DMS79 (cell line): Measurements from ENCODE around the gene ZNF75A.
"Not testable (repeated sequence)": the region's sequence is repeated elsewhere in the genome, so short reads cannot be mapped to it uniquely, and the experiment has no call there.

Experiments used
- DNase-seq: peaks from one replicate; lab custom pipeline; 2025; lab: John Stamatoyannopoulos, UW

Gene ZNF75A

DNA sequence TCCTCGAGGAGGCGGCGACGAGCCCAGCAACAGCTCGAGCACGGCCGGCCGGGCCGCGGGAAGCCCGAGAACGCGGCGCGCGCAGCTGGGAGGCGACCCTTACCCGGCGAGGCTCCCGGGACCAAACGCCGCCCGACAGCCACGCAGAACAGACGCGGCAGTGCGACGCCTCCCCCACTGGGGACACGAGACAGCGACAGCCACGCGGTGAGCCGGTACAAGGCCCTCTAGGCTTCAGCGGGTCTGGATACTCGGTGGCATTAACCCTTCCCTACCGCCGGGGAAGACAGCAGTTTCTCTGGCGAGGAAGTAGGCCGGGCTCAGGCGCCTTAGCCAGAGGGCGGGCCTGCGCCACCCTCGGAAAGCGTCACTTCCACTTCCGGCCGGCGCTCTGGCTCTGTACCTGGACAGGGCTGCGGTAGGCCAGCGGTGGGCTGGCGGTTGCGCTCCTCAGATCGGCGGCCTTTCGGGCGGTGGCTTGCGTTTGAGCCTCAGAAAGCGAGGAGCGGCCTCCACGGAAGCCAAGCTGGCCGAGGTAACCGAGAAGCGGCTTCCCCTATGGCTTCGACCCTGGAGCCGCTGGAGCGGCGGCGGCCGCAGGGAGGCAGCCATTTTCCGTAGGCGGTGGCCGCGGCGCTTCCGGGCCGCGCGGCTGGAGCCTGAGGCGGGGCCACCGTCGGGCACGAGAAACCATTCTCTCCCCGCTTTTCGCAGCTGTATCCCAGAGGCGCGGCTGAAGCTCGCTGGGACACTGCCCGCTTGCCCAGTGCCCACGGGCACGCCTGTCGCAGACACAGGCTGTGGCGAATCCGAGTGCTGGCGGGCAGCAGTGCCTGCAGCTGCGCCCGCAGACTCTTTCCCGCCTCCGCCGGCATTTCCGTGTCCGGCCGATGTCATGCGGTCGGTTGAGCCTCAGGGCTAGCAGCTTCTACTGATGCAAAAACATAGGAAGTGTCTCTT, at the start of gene ZNF75A, which contains the start of gene TIGD7:
Gene ZNF75A, plus strand, starts transcription at position 389 of the 960 bp plus-strand sequence. CDS start 2,932 bp downstream, outside the sequence.
Gene TIGD7, minus strand, starts transcription at position 322 of the 960 bp plus-strand sequence. CDS start 4,816 bp downstream, outside the sequence.
- DNase-seq: peak; percentile 75

DNA sequence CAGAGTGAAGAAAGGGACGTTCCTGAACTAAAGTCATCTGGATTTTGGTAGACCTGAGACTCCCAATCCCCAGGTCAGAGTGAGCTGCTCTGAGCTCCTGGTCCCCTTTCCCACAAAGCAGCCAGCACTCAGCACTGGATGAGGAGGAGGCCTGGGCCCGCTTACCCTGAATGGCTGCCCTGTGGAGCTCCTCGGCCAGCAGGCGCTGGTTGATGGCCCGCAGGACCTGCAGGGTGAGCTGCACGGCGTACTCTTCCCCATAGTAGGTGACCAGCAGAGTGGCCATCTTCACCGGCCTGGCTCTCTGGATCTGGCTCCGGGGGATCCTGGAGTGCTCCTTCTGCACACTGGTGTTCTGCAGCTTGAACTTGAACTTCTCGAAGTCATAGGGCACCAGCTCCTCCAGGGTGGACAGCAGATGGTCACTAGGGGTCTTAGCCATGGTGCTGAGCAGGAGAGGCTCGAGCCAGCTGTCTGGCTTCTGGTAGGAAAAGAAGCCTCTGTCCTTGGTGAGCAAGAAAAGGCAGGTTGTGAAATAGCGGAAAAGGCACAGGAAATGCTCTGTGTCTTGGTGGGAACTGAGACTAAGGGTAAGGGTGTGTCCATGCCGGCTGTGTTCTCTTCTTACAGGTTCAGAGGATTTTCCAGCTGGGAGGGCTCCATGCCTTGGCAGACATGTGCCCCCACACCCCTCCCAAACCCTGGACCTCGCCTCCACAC, 49.0 kb upstream of the ZNF75A start, which contains the start of gene MEFV:
Gene MEFV, minus strand, starts transcription at position 488 of the 720 bp plus-strand sequence. Its CDS starts 46 bp downstream, at position 442.
- DNase-seq: no peak

DNA sequence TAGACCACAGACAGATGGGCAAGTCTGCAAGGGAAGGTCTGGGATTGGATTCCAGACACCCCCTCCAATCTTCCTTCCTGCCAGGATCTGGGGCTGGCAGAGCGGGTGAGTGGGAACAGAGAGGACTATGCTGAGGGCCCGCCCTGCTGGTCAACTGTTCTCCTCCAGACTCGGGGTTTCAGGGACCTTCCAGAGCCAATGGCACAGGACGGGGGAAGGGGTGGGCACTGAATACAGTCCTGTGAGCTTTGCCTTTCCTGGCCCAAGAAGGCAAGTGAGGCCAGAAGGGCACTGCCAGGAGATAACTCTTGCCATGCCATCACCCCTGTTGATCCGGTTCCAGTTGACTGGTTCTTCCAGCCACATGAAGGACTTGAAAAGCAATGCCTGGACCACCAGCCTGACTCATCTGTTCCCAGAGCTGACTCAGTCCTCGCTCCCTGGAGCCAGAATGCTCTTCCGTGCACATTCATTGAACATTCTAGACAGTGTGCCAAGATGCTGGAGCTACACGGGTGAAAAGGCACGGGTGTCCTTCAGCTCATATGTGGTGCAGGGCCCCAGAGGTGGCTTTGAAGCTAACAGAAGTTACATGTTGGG, 48.3 kb upstream of the ZNF75A start:
- DNase-seq: no peak

DNA sequence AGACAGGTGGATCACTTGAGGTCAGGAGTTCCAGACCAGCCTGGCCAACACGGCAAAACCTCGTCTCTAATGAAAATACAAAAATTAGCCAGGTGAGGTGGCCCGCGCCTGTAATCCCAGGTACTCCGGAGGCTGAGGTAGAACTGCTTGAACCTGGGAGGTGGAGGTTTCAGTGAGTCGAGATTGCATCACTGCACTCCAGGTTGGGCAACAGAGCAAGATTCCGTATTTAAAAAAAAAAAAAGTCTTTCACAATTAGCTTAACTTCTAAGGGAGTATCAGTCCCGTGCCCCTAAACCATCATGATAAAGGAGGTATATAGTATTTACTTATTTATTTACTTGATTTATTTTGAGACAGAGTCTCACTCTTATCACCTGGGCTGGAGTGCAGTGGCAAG, 45.5 kb upstream of the ZNF75A start:
- no peak for DNase-seq

DNA sequence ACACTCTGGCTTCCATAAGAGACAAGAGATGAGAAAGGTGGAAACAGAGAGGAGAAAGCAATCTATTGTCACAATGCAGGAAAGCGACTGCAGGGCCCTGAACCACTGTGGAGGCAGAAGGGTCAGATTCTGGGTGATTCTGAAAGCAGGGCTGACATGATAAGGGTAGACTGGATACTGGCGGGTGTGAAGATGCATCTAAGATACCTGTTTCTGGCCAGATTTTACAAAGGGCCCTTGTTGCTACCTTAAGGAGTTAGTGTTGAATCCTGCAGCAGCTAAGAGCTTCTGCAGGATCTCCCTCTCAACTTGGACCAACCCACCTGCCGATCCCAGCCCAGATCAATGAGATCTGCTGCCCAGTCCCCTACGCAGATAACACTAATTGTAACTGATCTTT, 42.8 kb upstream of the ZNF75A start:
- no peak for DNase-seq

DNA sequence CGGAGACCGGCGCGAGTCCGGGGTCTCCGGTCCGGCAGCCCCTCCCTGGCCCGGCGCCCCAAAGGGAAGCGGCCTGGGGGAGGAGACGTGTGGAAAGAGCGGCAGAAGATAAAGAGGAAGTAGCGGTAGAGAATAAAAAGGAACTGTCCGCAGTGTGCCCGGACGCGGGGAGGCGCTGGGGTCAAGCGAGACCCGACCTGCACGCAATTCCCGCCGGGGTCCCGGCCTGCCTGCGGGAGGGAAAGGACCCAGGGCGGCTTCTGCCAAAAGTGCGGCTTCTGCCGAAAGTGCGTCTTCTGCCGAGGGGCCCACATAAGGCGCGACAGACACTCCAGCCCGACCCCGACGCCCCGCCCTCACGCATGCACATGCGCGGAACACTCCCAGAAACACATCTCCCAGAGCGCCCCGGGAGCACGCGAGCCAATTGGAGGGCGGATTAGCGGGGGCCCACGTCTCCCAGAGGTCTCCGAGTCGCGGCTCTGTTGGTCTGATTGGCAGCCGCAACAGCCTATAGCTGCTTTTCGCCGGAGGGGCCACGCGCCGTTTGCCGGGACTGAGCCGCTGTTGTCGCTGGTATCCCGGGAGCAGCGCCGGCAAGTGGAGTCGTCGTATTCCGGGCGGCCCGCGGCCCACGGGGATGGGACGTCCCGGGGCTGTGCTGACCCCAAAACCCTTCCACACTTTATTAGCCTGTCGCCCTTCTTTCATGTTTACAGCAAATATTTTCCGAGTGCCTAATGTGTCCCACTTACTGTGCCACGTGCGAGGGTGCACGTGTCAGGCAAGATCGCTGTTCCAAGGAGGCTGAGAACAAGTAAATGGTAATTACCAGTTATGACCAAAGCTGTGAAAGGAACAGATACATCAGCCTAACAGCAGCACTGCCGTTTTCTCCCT, 40.9 kb upstream of the ZNF75A start:
- DNase-seq: peak; percentile 95

DNA sequence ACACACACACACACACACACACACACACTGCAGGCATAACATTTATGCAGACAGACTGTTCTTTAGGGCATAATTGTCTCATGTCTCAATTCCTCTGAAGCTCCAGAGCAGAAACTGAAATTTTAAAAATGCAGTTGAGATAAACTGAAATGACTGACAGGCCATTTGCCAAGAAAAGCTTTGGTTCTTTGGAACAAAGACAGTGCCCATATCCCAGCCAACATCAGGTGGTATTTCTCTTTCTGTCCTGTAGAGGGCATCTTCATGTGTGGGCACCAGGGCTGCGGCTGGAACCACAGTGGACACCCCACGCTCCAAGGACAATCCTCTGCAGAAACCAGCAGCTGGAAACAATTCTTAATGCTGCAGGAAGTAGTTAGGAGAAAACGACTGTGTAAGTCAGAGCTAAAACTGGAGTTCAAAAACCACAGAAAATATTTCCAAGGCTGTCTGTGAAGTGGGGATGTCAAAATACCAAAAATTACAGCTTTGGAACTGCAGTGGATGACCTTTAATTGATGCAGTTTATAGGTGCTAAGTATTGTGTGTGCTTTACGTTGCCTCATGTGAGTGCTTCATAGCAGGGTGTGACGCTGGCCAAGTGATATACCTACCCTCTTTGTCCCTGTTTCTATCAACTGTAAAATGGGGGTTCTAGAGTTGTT, 38.3 kb upstream of the ZNF75A start:
- DNase-seq: no peak

DNA sequence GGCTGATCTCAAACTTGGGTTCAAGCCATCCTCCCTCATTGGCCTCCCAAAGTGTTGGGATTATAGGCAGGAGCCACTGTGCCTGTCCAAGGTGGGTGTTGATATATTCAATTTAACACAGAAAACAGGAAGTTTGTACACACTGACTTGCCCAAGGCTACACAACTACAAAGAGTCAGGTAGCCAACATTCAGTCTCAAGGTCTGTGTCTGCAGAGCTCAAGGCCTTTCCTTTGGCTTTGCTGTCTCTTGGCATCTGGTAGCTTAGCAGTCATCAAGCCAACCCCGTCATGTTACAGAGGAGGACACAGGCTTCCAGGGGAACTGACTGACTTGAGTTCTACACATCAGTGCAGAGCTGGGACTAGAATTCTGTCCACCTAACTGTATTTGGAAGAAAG, 37.0 kb upstream of the ZNF75A start:
- no peak for DNase-seq

DNA sequence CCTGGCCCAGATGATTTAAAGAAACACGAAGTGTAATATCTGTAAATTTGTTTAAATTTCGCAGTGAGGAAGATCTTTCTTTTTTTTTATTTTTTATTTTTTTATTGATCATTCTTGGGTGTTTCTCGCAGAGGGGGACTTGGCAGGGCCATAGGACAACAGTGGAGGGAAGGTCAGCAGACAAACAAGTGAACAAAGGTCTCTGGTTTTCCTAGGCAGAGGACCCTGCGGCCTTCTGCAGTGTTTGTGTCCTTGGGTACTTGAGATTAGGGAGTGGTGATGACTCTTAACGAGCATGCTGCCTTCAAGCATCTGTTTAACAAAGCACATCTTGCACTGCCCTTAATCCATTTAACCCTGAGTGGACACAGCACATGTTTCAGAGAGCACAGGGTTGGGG, 34.6 kb upstream of the ZNF75A start:
- not testable (repeated sequence) for DNase-seq

DNA sequence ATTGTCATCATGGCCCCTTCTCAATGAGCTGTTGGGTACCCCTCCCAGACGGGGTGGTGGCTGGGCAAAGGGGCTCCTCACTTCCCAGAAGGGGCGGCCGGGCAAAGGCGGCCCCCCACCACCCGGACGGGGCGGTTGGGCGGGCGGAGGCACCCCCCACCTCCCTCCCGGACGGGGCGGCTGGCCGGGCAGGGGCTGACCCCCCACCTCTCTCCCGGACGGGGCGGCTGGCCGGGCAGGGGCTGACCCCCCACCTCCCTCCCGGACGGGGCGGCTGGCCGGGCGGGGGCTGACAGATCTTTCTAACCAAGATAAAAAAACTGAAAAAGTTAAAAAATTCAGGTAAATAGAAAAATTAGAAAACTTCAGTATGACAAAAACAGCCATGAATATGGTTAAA, 34.0 kb upstream of the ZNF75A start:
- DNase-seq: not testable (repeated sequence)

DNA sequence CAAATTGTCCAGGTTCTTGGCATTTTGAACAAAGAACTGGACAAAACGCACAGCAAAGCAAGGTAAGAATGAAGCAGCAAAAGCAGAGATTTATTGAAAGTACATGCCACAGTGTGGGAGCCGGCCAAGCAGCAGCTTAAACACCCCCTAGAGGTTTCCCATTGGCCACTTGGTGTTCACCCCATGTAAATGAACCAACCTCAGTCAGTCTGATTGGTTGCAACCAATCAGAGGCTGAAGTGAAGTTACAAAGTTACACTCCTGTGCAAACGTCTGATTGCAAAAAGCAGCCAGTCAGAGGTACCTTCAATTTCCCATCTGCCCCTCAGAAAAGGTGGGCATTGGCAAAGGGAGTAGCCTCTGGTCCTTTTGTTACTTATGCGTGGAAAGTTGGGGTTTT, 30.8 kb upstream of the ZNF75A start:
- DNase-seq: no peak

DNA sequence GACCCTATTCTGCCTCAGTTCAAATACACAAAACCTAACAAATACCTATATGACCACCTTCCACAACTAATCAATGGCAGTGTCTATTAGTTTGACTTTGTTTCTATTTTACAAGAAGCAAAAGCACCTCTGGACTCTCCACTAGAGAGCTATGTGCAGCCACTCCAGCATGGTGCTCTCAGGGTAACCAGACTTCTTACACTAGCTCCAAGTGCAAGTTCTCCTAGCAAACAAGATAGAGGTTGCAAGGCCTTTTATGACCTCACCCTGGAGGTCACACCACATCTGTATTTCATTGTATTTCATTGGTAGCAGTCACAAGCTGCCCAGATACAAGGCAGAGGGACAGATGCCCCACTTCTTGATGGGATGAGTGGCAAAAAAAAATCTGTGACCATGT, 30.4 kb upstream of the ZNF75A start:
- DNase-seq: no peak

DNA sequence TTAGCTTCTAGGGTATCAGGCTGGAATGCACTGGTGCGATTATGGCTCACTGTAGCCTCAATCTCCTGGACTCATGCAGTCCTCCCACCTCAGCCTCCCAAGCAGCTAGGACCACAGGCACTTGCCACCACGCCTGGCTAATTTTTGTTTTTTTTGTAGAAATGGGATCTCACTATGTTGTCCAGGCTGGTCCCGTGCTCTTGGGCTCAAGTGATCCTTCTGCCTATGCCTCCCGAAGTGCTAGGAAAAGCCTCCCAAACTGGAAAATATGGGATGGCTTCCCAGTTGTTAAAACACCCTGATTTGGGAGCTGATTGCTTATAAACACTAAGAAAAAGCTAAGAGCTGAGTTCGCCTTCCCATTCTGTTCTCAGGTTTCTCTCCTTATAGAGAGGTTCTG, 28.6 kb upstream of the ZNF75A start:
- DNase-seq: no peak

DNA sequence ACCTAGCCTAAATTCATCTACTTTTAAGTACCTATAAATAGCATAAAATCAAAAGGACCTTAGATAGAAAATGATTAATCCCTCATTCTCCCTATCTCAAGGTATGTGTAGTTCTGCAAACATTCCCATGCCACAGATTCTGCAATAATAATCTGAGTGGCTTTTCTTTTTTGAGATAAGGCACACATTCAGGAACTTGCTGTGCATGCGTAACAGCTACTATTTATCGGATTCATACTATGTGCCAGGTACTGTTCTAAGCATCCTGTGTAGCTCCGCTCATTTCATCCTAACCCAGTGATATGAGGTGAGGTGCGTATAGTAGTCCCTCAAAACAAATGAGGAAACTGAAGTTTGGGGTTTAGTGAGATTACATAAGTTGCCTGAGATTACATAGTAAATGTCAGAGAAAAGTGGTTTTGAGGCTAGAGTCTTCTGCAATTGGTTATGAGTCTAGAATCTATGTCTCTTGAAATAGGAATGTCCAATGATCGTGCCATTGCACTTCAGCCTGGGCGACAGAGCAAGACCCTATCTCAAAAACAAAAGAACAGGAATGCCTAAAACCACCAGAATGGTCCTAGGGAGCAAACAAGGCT, 24.0 kb upstream of the ZNF75A start:
- no peak for DNase-seq

DNA sequence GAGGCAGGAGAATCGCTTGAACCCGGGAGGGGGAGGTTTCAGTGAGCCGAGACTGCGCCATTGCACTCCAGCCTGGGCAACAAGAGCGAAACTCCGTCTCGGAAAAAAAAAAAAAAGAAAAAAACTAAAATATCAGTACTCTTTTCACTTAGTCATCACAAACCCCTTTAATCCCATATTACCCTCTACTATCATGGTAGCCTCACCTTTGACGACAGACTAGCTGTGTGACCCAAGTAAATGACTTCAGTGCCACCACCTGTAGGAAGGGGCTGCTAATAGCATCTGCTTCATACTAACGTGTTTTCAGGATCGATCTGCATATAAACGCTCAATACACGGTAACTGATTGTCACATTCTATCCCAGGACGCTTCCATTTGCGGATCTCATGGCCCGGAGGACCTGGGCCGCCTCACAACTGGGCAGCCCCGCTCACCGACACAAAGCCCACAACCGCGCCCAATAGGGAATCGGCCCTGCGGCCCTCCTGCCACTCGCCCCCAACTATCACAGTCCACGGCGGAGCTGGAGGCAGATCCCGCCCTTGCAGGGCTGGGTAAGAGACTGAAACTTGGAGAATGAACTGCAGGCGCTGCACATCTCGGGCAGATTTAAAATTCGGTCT, 23.1 kb upstream of the ZNF75A start:
- peak; percentile 73 for DNase-seq

DNA sequence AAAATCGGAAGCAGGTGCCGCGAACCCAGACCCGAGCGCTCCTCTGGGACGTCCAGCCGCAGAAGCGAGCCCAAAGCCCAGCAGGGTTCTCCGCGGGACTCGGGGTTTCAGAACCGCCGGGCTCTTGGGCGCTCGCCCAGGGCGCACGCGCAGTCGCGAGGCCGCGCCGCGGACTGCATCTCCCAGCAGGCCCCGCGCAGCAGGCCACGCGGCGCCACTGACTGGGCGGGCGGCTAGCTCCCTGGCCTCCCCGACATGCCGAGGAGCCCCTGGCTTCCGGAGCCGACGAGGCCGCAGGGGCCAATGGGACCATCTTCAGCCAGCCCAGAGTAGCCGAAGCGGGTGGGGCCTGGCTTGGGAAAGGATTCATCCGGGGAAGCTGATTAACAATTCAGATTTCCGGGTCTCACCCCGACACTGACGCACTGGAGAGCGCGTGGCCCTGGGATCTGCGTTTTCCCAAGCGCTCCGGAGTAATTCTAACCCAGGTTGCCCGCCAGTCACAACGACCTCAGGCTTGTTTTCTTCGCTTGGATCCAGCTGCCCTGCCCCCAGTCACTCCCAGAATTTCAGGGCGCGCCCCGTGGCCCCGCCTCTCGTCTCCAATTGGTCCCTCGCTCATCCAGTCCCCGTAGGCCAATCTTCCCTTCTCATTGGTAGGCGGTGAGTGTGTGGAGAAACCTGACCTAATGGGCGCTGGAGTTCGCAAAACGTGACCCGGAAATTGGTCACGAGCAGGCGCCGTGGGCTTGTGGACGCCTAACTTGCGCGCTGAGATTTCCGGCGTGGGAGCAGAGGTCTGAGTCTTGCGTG, 22.4 kb upstream of the ZNF75A start, which contains the start of gene ZNF263:
Gene ZNF263, plus strand, starts transcription at position 762 of the 813 bp plus-strand sequence. CDS start 328 bp downstream, outside the sequence.
- peak; percentile 92 for DNase-seq

DNA sequence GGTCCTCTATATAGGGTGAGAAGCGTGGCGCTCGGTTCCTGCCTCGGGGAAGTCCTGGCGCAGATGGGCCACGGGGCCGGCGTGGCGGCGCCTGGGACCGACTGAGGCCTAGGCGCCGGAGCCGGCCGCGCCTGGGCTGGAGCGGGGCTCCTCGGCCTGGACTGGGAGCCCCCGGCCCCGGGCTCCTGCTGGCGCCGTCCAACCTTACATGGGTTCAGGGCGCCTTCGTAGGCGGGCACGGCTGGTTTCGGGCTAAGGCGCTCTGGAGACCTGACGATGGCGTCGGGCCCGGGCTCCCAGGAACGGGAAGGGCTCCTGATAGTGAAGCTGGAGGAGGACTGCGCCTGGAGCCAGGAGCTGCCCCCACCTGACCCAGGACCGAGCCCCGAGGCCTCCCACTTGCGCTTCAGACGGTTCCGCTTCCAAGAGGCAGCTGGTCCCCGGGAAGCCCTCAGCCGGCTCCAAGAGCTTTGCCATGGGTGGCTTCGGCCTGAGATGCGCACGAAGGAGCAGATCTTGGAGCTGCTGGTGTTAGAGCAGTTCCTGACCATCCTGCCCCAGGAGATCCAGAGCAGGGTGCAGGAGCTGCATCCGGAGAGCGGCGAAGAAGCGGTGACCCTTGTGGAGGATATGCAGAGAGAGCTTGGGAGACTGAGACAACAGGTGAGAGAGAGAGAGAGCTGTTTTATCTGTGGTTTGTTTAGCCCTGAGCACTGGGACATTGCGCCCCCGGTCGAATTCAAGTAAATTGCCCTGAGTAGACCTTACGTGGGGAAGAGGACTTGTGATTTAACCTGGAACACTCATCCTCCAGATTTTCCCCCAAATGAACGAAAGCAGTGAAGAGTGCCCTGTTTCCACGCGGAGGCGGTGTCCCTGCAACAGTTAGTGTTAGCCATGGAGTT, 21.5 kb upstream of the ZNF75A start:
- no peak for DNase-seq

DNA sequence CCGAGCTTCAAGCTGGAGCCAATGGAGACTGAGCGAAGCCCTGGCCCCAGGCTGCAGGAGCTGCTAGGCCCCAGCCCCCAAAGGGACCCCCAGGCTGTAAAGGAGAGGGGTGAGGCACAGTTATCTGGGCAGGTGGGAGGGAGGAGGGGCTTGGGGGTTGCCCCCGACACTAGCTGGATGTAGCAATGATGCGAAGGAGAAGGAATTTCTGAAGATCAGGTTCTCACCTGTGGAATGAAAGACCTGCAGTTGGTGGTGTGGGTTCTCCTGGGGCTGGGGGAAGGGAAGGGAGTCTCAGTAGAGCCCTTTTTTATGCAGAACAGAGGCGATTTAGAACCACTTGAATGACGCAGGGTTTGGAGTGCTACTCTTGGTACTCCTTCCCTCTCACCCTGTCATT, 20.2 kb upstream of the ZNF75A start:
- DNase-seq: no peak
